Uterus (tissue), 2 donors: ENCODE data around the gene PAN3.

Experiments
- CTCF ChIP-seq, 4 experiments: fragments of 200-600 bp in 2 of 4; fragments of 450-650 bp in 2 of 4; sonication (generic) in 2 of 4; IDR thresholded peaks; one replicate each; pipeline ENCODE4 v1.5.1; 2016 to 2019; ENCODE audit warnings: antibody characterized with exemption in 4 of 4, mild to moderate bottlenecking in 2 of 4, moderate library complexity in 1 of 4
- POLR2A ChIP-seq, 2 donors: fragments of 450-650 bp; IDR thresholded peaks; one replicate each; pipeline ENCODE4 v1.6.1; 2016; ENCODE audit warnings: antibody characterized with exemption in 2 of 2, mild to moderate bottlenecking in 1 of 2, moderate library complexity in 1 of 2

DNA sequence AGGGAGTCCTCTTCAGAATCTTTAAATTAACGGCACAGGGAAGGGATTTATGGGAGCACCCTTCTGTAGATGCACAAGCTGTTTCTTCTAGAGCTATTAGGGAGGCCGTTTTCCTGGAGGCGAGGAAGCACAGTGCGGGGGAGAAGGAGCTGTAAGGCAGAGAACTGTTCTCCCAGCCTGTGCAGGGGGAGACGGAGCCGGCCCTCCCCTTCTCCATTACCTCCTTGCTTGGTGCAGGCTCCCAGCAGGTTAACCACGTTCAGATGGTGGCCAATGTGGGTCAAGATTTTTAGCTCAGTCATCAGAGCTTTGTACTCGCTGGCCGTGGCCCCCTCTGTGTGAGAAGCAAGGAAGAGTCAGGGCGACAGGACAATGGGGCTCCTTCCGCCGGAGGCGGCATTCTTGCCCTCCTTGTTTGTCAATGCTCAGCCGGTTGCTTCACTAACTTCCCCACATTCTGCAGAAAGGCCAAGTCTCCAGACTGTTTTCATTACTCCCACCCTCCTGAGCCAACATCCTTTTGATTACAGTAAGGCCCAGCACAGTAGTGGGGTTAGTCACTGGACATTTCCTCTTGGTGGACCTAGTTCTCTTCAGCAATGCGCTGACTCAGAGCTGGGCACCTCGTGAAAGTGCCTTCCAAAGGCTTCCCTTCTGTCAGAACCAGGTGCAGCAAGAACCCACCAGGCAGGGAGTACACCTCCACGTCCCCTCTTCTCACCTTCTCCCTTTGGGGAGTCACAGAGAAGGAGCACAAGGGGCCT lies 191.2 kb downstream of the PAN3 start:
- TF ChIP-seq CTCF (IDR thresholded peaks at IDR 0.05) (no peak), POLR2A (IDR thresholded peaks at IDR 0.05) (no peak)
